Measurements from ENCODE around the gene SLC5A3.

DNA sequence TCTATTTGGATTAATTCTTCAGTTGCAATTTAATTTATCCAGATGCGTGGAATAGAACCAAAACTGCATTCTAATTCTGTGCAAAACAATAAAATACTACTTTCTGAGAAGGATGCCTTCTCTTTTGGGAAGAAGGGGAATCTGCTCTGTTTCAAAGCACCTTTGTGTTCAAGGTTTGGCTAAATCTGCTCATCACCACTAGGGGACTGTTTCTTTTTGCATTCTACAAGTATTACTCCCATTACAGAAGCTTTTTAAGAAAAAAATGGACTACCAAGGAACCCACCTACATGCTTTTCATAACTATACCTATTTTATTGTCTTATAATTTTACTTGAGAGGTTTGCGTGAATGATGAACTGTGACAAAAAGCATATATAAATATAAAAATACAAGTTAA, 18.2 kb downstream of the SLC5A3 start:
- TF ChIP-seq SPI1 (IDR thresholded peaks at IDR 0.05; ENCODE audit: borderline replicate concordance, low read depth), result no peak
- TF ChIP-seq POLR2AphosphoS5 (IDR thresholded peaks at IDR 0.05; ENCODE audit: low read depth), result no peak
- TF ChIP-seq CTCF (IDR thresholded peaks at IDR 0.05; ENCODE audit: insufficient read depth, low read length), result no peak
